Left lung (tissue), 10 donors: ENCODE data around the gene SPIB. TPM values are rescaled to one million over a fixed set of nuclear protein-coding genes. Genes with fewer than 3 reads are reported as not detected.

Experiments
- ATAC-seq: fragments of 200-7000 bp; cut with Tn5 transposase; one replicate; pipeline ENCODE4 v1.9.1; 2020; ENCODE audit warnings: moderate library complexity
- DNase-seq, 4 donors: peaks; one replicate each; pipeline ENCODE4 v3.0.0-alpha.2; 2013 to 2020
- H3K27ac ChIP-seq, 2 donors: fragments of 200-600 bp; sonication (generic) in 1 of 2; one replicate each; pipeline versions ENCODE4 v1.5.0 to v1.8.0; 2020 to 2021
- H3K27me3 ChIP-seq, 2 donors: fragments of 200-600 bp; sonication (generic) in 1 of 2; one replicate each; pipeline versions ENCODE4 v1.5.0 to v1.8.0; 2020 to 2021
- H3K36me3 ChIP-seq, 2 donors: fragments of 200-600 bp; sonication (generic) in 1 of 2; one replicate each; pipeline versions ENCODE4 v1.5.0 to v1.8.0; 2020 to 2021
- H3K4me1 ChIP-seq, 2 donors: fragments of 200-600 bp; one replicate each; pipeline ENCODE4 v1.8.0; 2021
- H3K4me3 ChIP-seq, 2 donors: fragments of 200-600 bp; sonication (generic) in 1 of 2; one replicate each; pipeline versions ENCODE4 v1.5.0 to v1.8.0; 2020 to 2021; ENCODE audit warnings: mild to moderate bottlenecking in 1 of 2
- H3K9me3 ChIP-seq, 2 donors: fragments of 200-600 bp; sonication (generic) in 1 of 2; one replicate each; pipeline versions ENCODE4 v1.5.0 to v1.8.0; 2020 to 2021
- intact Hi-C, 2 donors: fragments of 100-400 bp; cut with DNase I; formaldehyde crosslinking; loops; one replicate each; pipeline versions ENCODE4 v1.11.2 to v1.14.2; 2022
- polyA plus RNA-seq, 6 donors: library from polyadenylated mRNA; unstranded; fragments of 120-200 nt; gene quantifications; one replicate each; pipeline ENCODE4 v1.2.1, GENCODE V29; 2013; ENCODE audit not compliant: insufficient read length in 6 of 6
- total RNA-seq, 2 donors: library from RNA; stranded (reverse); fragmentation: NEBNext Ultra II Directional; extraction: Animal tissue kit (Norgen Biotek cat#: 25700); gene quantifications; one replicate each; pipeline ENCODE4 v1.2.1, GENCODE V29; 2021
- TF ChIP-seq, protein P1 (sequence below), 2 donors: fragments of 200-600 bp; sonication (generic) in 1 of 2; IDR thresholded peaks; one replicate each; pipeline versions ENCODE4 v1.5.0 to v1.8.0; 2021; ENCODE audit warnings: antibody characterized with exemption in 2 of 2
- donor health status: DM: no; HTN: yes; CAD: no.
- donor health status: DM: no; HTN: no; CAD: no.

Gene SPIB
- total and polyA plus RNA-seq, 8 donors: 0.28 to 0.66 (median 0.51) TPM

DNA sequence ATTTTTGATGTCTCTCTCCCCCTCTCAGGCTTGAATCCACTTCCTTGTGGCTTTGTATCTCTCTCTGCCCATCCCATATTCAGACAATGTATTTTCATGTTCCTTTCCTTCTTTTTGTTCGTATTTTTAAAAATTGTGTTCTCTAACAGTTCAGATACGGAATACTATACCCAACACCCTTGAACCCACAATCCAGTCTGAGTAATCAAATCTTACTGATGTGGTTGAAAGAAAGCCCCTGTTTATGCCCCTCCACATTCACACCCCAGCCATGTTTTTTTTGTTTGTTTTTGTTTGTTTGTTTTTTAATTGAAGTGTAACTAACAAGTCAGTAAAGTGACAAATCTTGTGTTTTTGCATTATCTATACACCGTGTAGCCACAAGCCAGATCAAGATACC, 1.4 kb downstream of the SPIB start:
- Histone ChIP-seq H3K4me3 (no peak overlapping the region), H3K27ac (no peak overlapping the region), H3K4me1 (peaks cover 0 to 24% of the 10 kb centered on the region in 2 donors), H3K9me3 (no peaks in the 10 kb centered on the region), H3K27me3 (peaks cover 18 to 66% of the 10 kb centered on the region in 2 donors), H3K36me3 (no peaks in the 10 kb centered on the region)
- no peak for ATAC-seq
- no peak for DNase-seq
- TF ChIP-seq, protein P1, sequence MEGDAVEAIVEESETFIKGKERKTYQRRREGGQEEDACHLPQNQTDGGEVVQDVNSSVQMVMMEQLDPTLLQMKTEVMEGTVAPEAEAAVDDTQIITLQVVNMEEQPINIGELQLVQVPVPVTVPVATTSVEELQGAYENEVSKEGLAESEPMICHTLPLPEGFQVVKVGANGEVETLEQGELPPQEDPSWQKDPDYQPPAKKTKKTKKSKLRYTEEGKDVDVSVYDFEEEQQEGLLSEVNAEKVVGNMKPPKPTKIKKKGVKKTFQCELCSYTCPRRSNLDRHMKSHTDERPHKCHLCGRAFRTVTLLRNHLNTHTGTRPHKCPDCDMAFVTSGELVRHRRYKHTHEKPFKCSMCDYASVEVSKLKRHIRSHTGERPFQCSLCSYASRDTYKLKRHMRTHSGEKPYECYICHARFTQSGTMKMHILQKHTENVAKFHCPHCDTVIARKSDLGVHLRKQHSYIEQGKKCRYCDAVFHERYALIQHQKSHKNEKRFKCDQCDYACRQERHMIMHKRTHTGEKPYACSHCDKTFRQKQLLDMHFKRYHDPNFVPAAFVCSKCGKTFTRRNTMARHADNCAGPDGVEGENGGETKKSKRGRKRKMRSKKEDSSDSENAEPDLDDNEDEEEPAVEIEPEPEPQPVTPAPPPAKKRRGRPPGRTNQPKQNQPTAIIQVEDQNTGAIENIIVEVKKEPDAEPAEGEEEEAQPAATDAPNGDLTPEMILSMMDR (IDR thresholded peaks at IDR 0.05): no peak
- intact Hi-C loops: no loop called here

DNA sequence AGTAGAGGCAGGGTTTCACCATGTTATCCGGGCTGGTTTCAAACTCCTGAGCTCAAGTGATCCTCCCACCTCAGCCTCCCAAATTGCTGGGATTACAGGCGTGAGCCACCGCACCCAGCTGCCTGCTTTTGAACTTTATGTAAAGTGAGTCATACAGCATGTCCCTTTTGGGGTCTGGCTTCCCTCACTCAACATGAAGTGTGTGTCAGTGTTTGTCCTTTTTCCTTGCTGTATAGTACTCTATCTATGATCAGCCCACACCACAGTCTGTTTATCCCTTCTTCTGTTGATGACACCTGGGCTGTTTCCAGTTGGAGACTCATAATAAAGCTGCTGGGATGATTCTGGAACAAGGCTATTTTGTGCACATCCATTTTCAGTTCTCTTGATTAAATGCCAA, 2.1 kb downstream of the SPIB start:
- peaks cover 18 to 66% of the 10 kb centered on the region in 2 donors for H3K27me3 ChIP-seq
- TF ChIP-seq, protein P1 (IDR thresholded peaks at IDR 0.05): no peak
- ATAC-seq (no peak), DNase-seq (no peak)
- no peak overlapping the region for H3K27ac ChIP-seq
- no peaks in the 10 kb centered on the region for H3K36me3 ChIP-seq
- H3K4me3 ChIP-seq: no peak overlapping the region
- no peaks in the 10 kb centered on the region for H3K9me3 ChIP-seq
- peaks cover 0 to 18% of the 10 kb centered on the region in 2 donors for H3K4me1 ChIP-seq
- intact Hi-C loops: no loop called here

DNA sequence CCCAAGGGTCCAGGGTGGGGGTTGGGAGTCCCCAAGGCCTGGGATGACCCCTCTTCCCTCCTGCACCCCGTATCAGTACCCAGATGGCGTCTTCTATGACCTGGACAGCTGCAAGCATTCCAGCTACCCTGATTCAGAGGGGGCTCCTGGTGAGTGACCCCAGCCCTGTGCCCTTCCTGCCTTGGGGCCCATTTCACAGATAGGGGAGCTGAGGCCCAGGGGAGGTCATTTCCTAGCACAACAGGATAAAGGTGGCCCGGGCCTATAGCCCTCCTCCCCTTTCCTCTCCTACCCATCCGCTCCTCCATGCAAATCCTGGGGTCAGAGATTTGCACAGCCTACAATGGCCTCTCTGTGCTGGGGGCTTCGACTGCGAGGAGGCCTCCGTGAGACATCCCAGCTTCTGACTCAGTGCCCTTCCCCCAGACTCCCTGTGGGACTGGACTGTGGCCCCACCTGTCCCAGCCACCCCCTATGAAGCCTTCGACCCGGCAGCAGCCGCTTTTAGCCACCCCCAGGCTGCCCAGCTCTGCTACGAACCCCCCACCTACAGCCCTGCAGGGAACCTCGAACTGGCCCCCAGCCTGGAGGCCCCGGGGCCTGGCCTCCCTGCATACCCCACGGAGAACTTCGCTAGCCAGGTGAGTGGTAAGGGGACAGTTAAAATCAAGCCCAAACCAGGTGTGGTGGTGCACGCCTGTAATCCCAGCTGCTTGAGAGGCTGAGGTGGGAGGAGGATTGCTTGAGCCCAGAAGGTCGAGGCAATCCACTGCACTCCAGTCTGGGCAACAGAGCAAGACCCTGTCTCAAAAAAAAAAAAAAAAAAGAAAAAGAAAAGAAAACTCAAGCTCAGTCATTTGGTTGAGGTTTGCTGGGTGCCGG, 3.9 kb downstream of the SPIB start:
- no peak overlapping the region for H3K4me3 ChIP-seq
- H3K27ac ChIP-seq: no peak overlapping the region
- peaks cover 18 to 61% of the 10 kb centered on the region in 2 donors for H3K27me3 ChIP-seq
- intact Hi-C loops: no loop called here
- ATAC-seq (no peak), DNase-seq (no peak)
- no peaks in the 10 kb centered on the region for H3K36me3 ChIP-seq
- no peaks in the 10 kb centered on the region for H3K9me3 ChIP-seq
- peaks cover 0 to 10% of the 10 kb centered on the region in 2 donors for H3K4me1 ChIP-seq
- TF ChIP-seq, protein P1 (IDR thresholded peaks at IDR 0.05): no peak

DNA sequence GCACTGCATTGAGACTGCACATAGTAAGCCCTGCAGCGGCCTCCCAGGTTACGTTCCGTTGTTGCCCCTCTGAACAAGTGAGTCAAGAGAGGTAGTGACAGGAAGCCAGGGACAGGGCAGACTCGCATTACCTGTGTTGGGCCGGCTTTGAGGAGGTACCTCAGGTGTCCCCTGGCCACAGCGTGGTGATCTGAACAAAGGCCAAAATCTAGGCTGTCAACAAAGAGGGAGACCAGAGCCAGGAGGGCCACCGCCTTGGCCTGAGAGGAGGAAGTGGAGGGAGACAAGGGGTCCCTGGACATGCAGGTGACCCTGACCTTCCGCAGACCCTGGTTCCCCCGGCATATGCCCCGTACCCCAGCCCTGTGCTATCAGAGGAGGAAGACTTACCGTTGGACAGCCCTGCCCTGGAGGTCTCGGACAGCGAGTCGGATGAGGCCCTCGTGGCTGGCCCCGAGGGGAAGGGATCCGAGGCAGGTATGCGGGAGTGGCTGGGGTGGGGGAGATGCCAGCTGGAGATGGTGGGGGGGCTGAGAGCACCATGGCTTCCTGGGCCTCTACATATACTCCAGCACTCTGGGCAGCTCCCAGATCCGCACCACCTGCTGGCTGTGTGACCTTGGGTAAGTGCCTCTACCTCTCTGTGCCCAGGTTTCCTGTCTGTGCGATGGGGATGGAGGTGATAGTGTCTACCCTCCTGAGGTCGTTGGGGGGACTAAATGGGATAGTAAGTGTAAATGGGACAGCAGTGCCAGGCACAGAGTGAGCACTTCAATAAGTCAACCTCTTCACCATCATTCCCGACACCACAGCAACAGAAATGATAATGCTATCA, 4.8 kb downstream of the SPIB start:
- Histone ChIP-seq H3K9me3 (no peaks in the 10 kb centered on the region), H3K27ac (no peak overlapping the region), H3K4me3 (no peak overlapping the region), H3K4me1 (peaks cover 0 to 10% of the 10 kb centered on the region in 2 donors), H3K27me3 (peaks cover 14 to 60% of the 10 kb centered on the region in 2 donors), H3K36me3 (no peaks in the 10 kb centered on the region)
- no peak for DNase-seq
- ATAC-seq: no peak
- TF ChIP-seq, protein P1 (IDR thresholded peaks at IDR 0.05): no peak
- intact Hi-C loops: no loop called here

DNA sequence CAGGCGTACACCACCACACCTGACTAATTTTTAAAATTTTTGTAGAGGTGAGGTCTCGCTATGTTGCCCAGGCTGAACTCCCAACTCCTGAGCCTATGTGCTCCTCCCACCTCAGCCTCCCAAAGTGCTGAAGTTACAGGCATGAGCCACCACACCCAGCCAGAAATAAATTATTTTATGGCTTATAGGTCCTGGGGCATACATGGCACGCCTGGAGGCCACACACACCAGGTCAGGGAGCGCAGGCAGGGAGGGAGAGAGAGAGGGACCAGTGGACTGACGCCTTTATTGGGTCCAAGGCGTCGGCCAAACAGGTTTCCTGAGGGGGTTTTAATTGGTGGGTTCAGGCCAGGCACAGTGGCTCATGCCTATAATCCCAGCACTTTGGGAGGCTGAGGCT, 6.8 kb downstream of the SPIB start:
- Histone ChIP-seq H3K27me3 (peaks cover 0 to 42% of the 10 kb centered on the region in 2 donors), H3K27ac (no peak overlapping the region), H3K36me3 (no peaks in the 10 kb centered on the region), H3K4me1 (peaks cover 0 to 6% of the 10 kb centered on the region in 2 donors), H3K4me3 (no peak overlapping the region), H3K9me3 (no peaks in the 10 kb centered on the region)
- DNase-seq (no peak), ATAC-seq (no peak)
- TF ChIP-seq, protein P1 (IDR thresholded peaks at IDR 0.05): no peak
- intact Hi-C loops: no loop called here
